HepG2 (cell line): ENCODE measurements around the gene ADGRL3. TPM values are rescaled to one million over a fixed set of nuclear protein-coding genes. Genes with fewer than 3 reads are reported as not detected.

ENCODE experiments used
- ATAC-seq: fragments of 200-7000 bp; cut with Tn5 transposase; 3 replicates; pipeline ENCODE4 v1.9.1; 2020; ENCODE audit warnings: mild to moderate bottlenecking, moderate library complexity
- BruUV-seq: library from RNA; stranded (reverse); fragments of 400-500 nt; replicated peaks from 2 replicates; lab custom pipeline; 2021; lab: Mats Ljungman, UMichigan
- CTCF ChIA-PET: fragments of 300-600 bp; formaldehyde crosslinking; extraction: SDS; loops from one replicate; lab custom pipeline; 2021; ENCODE audit warnings: low total read pairs, inconsistent platforms, low intra/inter-chr PET ratio; lab: Yijun Ruan, JAX
- POLR2A ChIA-PET: fragments of 350-600 bp; sonication (Branson Sonifier 250); formaldehyde crosslinking; loops from one replicate; lab custom pipeline; 2020; ENCODE audit warnings: antibody characterized with exemption, inconsistent platforms; lab: Yijun Ruan, JAX
- DNase-seq: peaks from one replicate; pipeline ENCODE4 v3.0.0-alpha.2; 2015; ENCODE audit warnings: low spot score
- FAIRE-seq: peaks from 3 replicates; lab custom pipeline; 2011; peaks lifted over from hg19 to GRCh38; lab: Jason Lieb, UNC
- H2AFZ ChIP-seq: one replicate; pipeline ENCODE4 v1.6.1; 2011; ENCODE audit warnings: low read length, inconsistent platforms
- H3K27ac ChIP-seq: fragments of 300-600 bp; 3 replicates; pipeline ENCODE4 v1.8.0; 2011; ENCODE audit warnings: mixed run types, mild to moderate bottlenecking, mixed read lengths, low read length, inconsistent platforms; ENCODE audit not compliant: insufficient read depth; ENCODE audit errors: extremely low read length
- H3K27me3 ChIP-seq, 2 experiments: fragments of 200-600 bp in 1 of 2; 2 replicates in 1 of 2; 3 replicates in 1 of 2; pipeline versions ENCODE4 v1.6.0 to v1.8.0; 2011; ENCODE audit warnings: low read length in 2 of 2, mild to moderate bottlenecking in 2 of 2, moderate library complexity in 2 of 2, inconsistent platforms in 1 of 2; ENCODE audit not compliant: insufficient read depth in 2 of 2, control insufficient read depth in 1 of 2
- H3K36me3 ChIP-seq, 2 experiments: fragments of 200-600 bp in 1 of 2; replicated peaks in 1 of 2; 2 replicates in 1 of 2; 3 replicates in 1 of 2; pipeline versions ENCODE4 v1.5.1 to v1.8.0; 2011; ENCODE audit warnings: low read length in 2 of 2, inconsistent platforms in 1 of 2; ENCODE audit not compliant: insufficient read depth in 2 of 2, control insufficient read depth in 1 of 2
- H3K4me1 ChIP-seq: 2 replicates; pipeline ENCODE4 v1.5.1; 2012; ENCODE audit warnings: low read length, inconsistent platforms; ENCODE audit not compliant: insufficient read depth
- H3K4me2 ChIP-seq: 2 replicates; pipeline ENCODE4 v1.6.0; 2011; ENCODE audit warnings: low read depth, low read length, inconsistent platforms
- H3K4me3 ChIP-seq, 3 experiments: fragments of 200-600 bp in 1 of 3; sonication (generic), shearing (Covaris generic) in 1 of 3; replicated peaks in 1 of 3; 2 replicates each; pipeline ENCODE4 v1.5.1; 2011 to 2016; ENCODE audit warnings: low read length in 3 of 3, inconsistent platforms in 2 of 3, low read depth in 2 of 3, mild to moderate bottlenecking in 2 of 3, control low read depth in 1 of 3, mixed read lengths in 1 of 3; ENCODE audit not compliant: insufficient read depth in 1 of 3
- H3K79me2 ChIP-seq: one replicate; pipeline ENCODE4 v1.6.1; 2011; ENCODE audit warnings: low read length, inconsistent platforms; ENCODE audit not compliant: insufficient read depth
- H3K9ac ChIP-seq: 2 replicates; pipeline ENCODE4 v1.6.0; 2011; ENCODE audit warnings: mild to moderate bottlenecking, low read depth, low read length, inconsistent platforms; ENCODE audit not compliant: insufficient read depth
- H3K9me3 ChIP-seq: 2 replicates; pipeline ENCODE4 v1.5.1; 2012; ENCODE audit warnings: mild to moderate bottlenecking, low read length
- H4K20me1 ChIP-seq: 2 replicates; pipeline ENCODE4 v1.6.0; 2011; ENCODE audit warnings: inconsistent platforms, mild to moderate bottlenecking, low read length, moderate library complexity; ENCODE audit not compliant: insufficient read depth
- CEBPG ChIP-seq: IDR thresholded peaks from 2 replicates; pipeline ENCODE4 v1.6.1; 2016
- GATAD1 ChIP-seq: IDR thresholded peaks from 2 replicates; pipeline ENCODE4 v1.6.1; 2016; ENCODE audit warnings: missing genetic modification reagents, missing compliant biosample characterization
- HNRNPK ChIP-seq: fragments of 200-400 bp; formaldehyde crosslinking; IDR thresholded peaks from 2 replicates; pipeline ENCODE4 v1.6.1; 2018; ENCODE audit warnings: low read length, low read depth, moderate library complexity, mild to moderate bottlenecking; ENCODE audit not compliant: poor library complexity, severe bottlenecking
- IRX3 ChIP-seq: sonication (generic); formaldehyde crosslinking; IDR thresholded peaks from 2 replicates; pipeline ENCODE4 v1.8.1; 2023; ENCODE audit warnings: mild to moderate bottlenecking, low read depth, missing genetic modification reagents, borderline replicate concordance
- ISX ChIP-seq: sonication (generic); formaldehyde crosslinking; conservative IDR thresholded peaks from 2 replicates; pipeline ENCODE4 v1.5.0; 2020; ENCODE audit warnings: missing genetic modification reagents
- JARID2 ChIP-seq: sonication (generic); formaldehyde crosslinking; IDR thresholded peaks from 2 replicates; pipeline ENCODE4 v1.8.1; 2023; ENCODE audit warnings: missing genetic modification reagents, inconsistent platforms; ENCODE audit not compliant: insufficient replicate concordance
- MZF1 ChIP-seq: sonication (generic); formaldehyde crosslinking; IDR thresholded peaks from 2 replicates; pipeline ENCODE4 v1.8.1; 2023; ENCODE audit warnings: mild to moderate bottlenecking, missing genetic modification reagents, borderline replicate concordance
- NFKB2 ChIP-seq: sonication (generic); formaldehyde crosslinking; IDR thresholded peaks from 2 replicates; pipeline ENCODE4 v1.4.0; 2020; ENCODE audit warnings: missing genetic modification reagents, borderline replicate concordance
- PHF8 ChIP-seq: sonication (generic); formaldehyde crosslinking; IDR thresholded peaks from 2 replicates; pipeline ENCODE4 v1.5.0; 2020; ENCODE audit warnings: missing genetic modification reagents
- PITX1 ChIP-seq: sonication (generic); formaldehyde crosslinking; IDR thresholded peaks from 2 replicates; pipeline ENCODE4 v1.5.1; 2020; ENCODE audit warnings: mild to moderate bottlenecking, missing genetic modification reagents
- POLR2AphosphoS2 ChIP-seq: IDR thresholded peaks from 2 replicates; pipeline ENCODE4 v1.6.1; 2011; ENCODE audit warnings: low read depth, low read length, improper control_type of control experiment
- RFX5 ChIP-seq: IDR thresholded peaks from 2 replicates; pipeline ENCODE4 v1.6.1; 2011; ENCODE audit warnings: low read depth, low read length, improper control_type of control experiment
- SIN3B ChIP-seq: fragments of 150-350 bp; IDR thresholded peaks from 2 replicates; pipeline ENCODE4 v1.6.1; 2014; ENCODE audit warnings: low read length
- SNRNP70 ChIP-seq: fragments of 200-400 bp; formaldehyde crosslinking; IDR thresholded peaks from 2 replicates; pipeline ENCODE4 v1.6.1; 2017; ENCODE audit warnings: mild to moderate bottlenecking, low read depth, low read length, moderate library complexity
- U2AF2 ChIP-seq: fragments of 200-400 bp; formaldehyde crosslinking; IDR thresholded peaks from 2 replicates; pipeline ENCODE4 v1.6.1; 2017; ENCODE audit warnings: low read depth, mild to moderate bottlenecking, low read length
- ZFX ChIP-seq: sonication (generic); formaldehyde crosslinking; IDR thresholded peaks from 2 replicates; pipeline ENCODE4 v1.4.0; 2020; ENCODE audit warnings: mild to moderate bottlenecking, low read depth, missing genetic modification reagents, moderate library complexity
- ZNF10 ChIP-seq: sonication (generic); formaldehyde crosslinking; IDR thresholded peaks from 2 replicates; pipeline ENCODE4 v1.4.0; 2020; ENCODE audit warnings: mild to moderate bottlenecking, low read depth, missing genetic modification reagents, borderline replicate concordance
- WGBS: methylation state at CpG from one replicate; pipeline ENCODE4 v1.1.6; 2017; ENCODE audit warnings: low lambda C conversion rate; 5-methylcytosine and 5-hydroxymethylcytosine counted together
- in situ Hi-C: cut with HindIII; loops from 2 replicates; pipeline ENCODE4 v1.10.0; 2017; ENCODE audit warnings: low pct_unique_long_range_greater_than_20kb; ENCODE audit not compliant: extremely low pct_ligation_motif_present
- intact Hi-C: fragments of 100-400 bp; cut with micrococcal nuclease; formaldehyde crosslinking; loops from one replicate; pipeline ENCODE4 v1.10.0; 2022; ENCODE audit not compliant: unreplicated experiment
- polyA plus RNA-seq, 8 experiments: library from polyadenylated mRNA; depleted of rRNA in 3 of 8; stranded (reverse) in 7 of 8; unstranded in 1 of 8; fragments of >200 nt; fragmentation: Illumina TruSeq in 4 of 8; extraction: Trizol in 4 of 8; gene quantifications; 2 replicates each; pipeline versions ENCODE4 v1.2.1 to v1.2.3, GENCODE V29; 2011 to 2016; ENCODE audit warnings: low read depth in 4 of 8, missing spikeins in 1 of 8, mixed read lengths in 1 of 8; ENCODE audit not compliant: insufficient read depth in 1 of 8
- total RNA-seq, 5 experiments: library from RNA; depleted of rRNA; stranded (reverse); fragments of >200 nt; fragmentation: Illumina TruSeq; extraction: Trizol; gene quantifications; 2 replicates each; pipeline ENCODE4 v1.2.3, GENCODE V29; 2016; ENCODE audit warnings: low read depth in 1 of 5
- TF ChIP-seq, protein P1 (sequence below): sonication (generic); formaldehyde crosslinking; IDR thresholded peaks from 2 replicates; pipeline ENCODE4 v1.4.0; 2020; ENCODE audit warnings: missing genetic modification reagents

Gene ADGRL3
- total and polyA plus RNA-seq, 2 of the 13 experiments (the other 11 are each of a cell fraction or from before 2014, with no cell fraction given): 0.04 to 0.05 TPM

DNA sequence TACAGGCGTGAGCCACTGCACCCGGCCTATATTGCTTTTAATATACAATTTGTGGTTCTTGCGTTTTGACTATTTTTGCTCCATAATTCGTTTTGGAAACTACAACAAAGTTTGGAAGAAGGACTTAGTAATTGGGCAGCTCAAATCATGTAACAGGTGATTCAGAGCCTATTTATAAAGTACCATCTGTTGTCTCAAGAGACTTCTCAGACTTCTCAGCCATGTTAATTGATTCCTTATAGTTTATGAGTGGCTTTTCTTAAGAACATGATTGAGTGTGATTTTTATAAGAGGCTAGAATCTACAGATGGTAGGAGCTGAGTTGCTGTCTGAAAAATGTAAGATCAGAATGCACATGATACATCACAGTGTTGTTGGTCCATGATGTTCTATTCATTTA lies 240.2 kb downstream of the ADGRL3 start (continued):
- TF ChIP-seq IRX3 (CRISPR knock-in tag) (no peak), HNRNPK (no peak), PHF8 (CRISPR knock-in tag) (no peak), U2AF2 (no peak), NFKB2 (CRISPR knock-in tag) (no peak), ZFX (CRISPR knock-in tag) (no peak), ISX (no peak), MZF1 (CRISPR knock-in tag) (no peak), SNRNP70 (no peak), PITX1 (CRISPR knock-in tag) (no peak), JARID2 (CRISPR knock-in tag) (no peak)

DNA sequence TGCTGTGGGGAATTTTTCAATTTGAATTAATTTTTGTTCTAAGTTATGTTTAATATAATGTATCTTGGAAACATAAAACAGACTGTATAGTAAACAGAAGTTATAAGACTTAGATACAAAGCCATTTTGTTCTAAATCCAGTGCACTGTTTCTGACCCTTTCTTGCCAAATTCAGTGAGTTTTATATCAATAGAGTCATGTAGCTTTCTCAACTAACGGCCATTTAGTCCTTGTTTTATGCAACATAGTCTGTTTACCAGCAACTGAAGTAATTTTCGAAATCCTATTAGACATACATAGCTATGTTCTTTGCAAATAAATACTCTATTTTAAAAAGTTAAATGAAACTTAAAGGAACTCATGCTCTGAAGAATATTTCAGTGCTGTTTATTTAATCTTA lies 242.8 kb downstream of the ADGRL3 start:
- Histone ChIP-seq H3K27ac (no peak overlapping the region), H4K20me1 (no peaks in the 10 kb centered on the region), H2AFZ (no peak overlapping the region), H3K36me3 (no peaks in the 10 kb centered on the region), H3K79me2 (no peaks in the 10 kb centered on the region), H3K4me3 (no peak overlapping the region), H3K4me2 (no peak overlapping the region), H3K9ac (no peak overlapping the region), H3K9me3 (no peaks in the 10 kb centered on the region), H3K4me1 (no peaks in the 10 kb centered on the region), H3K27me3 (no peaks in the 10 kb centered on the region; a peak in 1 of 5 replicates)
- CTCF ChIA-PET: no interaction called here
- POLR2A ChIA-PET: no interaction called here
- DNase-seq (no peak), ATAC-seq (no peak), FAIRE-seq (no peak)
- TF ChIP-seq CEBPG (CRISPR knock-in tag) (no peak), ZNF10 (no peak), GATAD1 (CRISPR knock-in tag) (no peak), SIN3B (no peak), POLR2AphosphoS2 (no peak), RFX5 (no peak)
- TF ChIP-seq, protein P1, sequence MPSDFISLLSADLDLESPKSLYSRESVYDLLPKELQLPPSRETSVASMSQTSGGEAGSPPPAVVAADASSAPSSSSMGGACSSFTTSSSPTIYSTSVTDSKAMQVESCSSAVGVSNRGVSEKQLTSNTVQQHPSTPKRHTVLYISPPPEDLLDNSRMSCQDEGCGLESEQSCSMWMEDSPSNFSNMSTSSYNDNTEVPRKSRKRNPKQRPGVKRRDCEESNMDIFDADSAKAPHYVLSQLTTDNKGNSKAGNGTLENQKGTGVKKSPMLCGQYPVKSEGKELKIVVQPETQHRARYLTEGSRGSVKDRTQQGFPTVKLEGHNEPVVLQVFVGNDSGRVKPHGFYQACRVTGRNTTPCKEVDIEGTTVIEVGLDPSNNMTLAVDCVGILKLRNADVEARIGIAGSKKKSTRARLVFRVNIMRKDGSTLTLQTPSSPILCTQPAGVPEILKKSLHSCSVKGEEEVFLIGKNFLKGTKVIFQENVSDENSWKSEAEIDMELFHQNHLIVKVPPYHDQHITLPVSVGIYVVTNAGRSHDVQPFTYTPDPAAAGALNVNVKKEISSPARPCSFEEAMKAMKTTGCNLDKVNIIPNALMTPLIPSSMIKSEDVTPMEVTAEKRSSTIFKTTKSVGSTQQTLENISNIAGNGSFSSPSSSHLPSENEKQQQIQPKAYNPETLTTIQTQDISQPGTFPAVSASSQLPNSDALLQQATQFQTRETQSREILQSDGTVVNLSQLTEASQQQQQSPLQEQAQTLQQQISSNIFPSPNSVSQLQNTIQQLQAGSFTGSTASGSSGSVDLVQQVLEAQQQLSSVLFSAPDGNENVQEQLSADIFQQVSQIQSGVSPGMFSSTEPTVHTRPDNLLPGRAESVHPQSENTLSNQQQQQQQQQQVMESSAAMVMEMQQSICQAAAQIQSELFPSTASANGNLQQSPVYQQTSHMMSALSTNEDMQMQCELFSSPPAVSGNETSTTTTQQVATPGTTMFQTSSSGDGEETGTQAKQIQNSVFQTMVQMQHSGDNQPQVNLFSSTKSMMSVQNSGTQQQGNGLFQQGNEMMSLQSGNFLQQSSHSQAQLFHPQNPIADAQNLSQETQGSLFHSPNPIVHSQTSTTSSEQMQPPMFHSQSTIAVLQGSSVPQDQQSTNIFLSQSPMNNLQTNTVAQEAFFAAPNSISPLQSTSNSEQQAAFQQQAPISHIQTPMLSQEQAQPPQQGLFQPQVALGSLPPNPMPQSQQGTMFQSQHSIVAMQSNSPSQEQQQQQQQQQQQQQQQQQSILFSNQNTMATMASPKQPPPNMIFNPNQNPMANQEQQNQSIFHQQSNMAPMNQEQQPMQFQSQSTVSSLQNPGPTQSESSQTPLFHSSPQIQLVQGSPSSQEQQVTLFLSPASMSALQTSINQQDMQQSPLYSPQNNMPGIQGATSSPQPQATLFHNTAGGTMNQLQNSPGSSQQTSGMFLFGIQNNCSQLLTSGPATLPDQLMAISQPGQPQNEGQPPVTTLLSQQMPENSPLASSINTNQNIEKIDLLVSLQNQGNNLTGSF (CRISPR knock-in tag): no peak
- intact Hi-C loops (no loop called here), in situ Hi-C loops (no loop called here)
- WGBS: 0% methylated on average over 2 of the region's 2 CpGs
- BruUV-seq: no TSS peak
